Fibroblast of villous mesenchyme (primary cell): ENCODE data around the gene MPND. TPM values are rescaled to one million over a fixed set of nuclear protein-coding genes. Genes with fewer than 3 reads are reported as not detected.
A peak's percentile ranks its signal among the peaks of the same experiment; 100 is the strongest.

ENCODE experiments used
- DNase-seq: peaks from one replicate; pipeline ENCODE4 v3.0.0-alpha.2; 2010; ENCODE audit warnings: low read depth
- H3K4me3 ChIP-seq: 2 replicates; pipeline ENCODE4 v1.5.1; 2011; ENCODE audit warnings: low read depth, mild to moderate bottlenecking, low read length
- total RNA-seq: library from RNA; depleted of rRNA; stranded (reverse); fragments of >200 nt; gene quantifications from 2 replicates; pipeline ENCODE4 v1.2.3, GENCODE V29; 2012
- TF ChIP-seq, protein P1 (sequence below): IDR thresholded peaks from 2 replicates; pipeline ENCODE4 v1.5.1; 2012; ENCODE audit warnings: low read depth, mild to moderate bottlenecking, low read length; ENCODE audit not compliant: insufficient read depth

Gene MPND
- total RNA-seq, 1 donor: 4.3 TPM

DNA sequence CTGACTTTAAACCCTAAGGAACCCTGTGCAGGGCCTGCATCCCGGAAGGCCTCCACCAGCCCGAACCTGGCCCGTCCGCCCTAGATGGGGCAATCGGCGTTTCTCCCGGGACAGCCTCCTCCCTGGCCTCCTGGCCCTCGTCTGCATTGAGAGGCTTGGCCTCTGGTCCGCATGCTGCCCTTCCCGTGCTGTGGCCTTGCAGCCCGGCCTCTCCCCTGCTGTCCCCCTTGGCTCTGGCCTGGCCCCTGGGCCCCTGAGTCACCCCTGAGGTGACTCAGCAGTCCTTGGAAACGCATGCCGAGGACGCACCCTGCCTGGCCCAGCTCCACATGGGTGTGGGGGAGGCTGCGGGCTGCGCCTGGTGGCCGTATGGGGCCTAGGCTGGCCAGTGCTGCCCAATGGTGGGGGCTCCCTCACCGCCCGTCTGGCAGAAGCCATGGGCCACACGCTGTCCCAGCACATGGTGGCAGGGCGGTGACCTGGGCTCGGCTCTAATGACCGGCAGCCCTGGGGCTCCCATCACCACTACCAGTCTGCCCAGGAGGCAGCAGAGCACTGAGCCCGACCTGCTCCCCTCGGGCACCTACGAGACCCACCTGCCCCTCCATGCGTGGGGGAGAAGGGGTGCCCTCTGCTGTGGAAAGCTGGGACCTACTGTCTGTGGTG is 31.3 kb downstream of the MPND start:
- no peak overlapping the region for H3K4me3 ChIP-seq
- peak; percentile 87 for DNase-seq
- TF ChIP-seq, protein P1, sequence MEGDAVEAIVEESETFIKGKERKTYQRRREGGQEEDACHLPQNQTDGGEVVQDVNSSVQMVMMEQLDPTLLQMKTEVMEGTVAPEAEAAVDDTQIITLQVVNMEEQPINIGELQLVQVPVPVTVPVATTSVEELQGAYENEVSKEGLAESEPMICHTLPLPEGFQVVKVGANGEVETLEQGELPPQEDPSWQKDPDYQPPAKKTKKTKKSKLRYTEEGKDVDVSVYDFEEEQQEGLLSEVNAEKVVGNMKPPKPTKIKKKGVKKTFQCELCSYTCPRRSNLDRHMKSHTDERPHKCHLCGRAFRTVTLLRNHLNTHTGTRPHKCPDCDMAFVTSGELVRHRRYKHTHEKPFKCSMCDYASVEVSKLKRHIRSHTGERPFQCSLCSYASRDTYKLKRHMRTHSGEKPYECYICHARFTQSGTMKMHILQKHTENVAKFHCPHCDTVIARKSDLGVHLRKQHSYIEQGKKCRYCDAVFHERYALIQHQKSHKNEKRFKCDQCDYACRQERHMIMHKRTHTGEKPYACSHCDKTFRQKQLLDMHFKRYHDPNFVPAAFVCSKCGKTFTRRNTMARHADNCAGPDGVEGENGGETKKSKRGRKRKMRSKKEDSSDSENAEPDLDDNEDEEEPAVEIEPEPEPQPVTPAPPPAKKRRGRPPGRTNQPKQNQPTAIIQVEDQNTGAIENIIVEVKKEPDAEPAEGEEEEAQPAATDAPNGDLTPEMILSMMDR: peak; percentile 22

DNA sequence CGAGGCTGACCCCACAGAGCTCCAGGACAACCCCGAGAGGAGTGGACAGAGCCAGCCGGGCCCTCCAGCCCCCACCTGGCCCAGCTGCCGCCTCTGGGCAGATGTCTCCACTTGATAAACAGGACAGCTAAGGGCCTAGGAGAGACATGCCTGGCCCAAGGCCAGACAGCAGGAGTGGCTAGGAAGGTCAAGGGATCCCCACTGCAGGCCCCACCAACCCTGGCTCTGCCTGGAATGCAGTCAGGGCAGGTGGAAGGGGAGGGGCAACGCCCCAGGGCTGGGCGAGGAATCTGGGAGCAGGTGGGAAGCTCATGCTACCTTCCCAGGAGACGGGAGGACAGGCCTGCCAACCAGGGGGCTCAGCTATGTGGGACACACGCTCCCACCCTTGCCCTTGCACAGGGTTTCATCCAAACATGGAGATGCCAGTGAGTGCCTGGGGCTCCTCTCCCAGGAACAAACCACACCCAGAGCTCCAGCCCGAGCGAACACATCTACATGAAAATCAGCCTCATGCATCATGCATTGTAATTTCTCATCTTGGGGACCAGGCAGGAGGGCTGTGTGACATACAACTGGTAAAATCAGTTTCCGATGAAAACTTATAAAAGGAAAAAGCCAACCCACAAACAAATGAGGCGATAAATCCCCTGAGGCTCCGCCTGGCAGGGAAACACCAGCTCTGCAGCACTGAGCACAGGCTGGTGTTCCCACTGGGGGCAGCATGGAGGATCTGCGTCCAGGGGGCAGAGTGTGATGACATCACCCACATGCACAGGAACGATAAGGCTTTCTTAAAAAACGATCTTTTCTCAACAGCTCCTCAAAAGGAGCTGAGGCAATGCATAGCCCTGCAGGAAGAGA is 32.0 kb downstream of the MPND start:
- no peak overlapping the region for H3K4me3 ChIP-seq
- DNase-seq: peak; percentile 87
- TF ChIP-seq, protein P1: peak; percentile 59

DNA sequence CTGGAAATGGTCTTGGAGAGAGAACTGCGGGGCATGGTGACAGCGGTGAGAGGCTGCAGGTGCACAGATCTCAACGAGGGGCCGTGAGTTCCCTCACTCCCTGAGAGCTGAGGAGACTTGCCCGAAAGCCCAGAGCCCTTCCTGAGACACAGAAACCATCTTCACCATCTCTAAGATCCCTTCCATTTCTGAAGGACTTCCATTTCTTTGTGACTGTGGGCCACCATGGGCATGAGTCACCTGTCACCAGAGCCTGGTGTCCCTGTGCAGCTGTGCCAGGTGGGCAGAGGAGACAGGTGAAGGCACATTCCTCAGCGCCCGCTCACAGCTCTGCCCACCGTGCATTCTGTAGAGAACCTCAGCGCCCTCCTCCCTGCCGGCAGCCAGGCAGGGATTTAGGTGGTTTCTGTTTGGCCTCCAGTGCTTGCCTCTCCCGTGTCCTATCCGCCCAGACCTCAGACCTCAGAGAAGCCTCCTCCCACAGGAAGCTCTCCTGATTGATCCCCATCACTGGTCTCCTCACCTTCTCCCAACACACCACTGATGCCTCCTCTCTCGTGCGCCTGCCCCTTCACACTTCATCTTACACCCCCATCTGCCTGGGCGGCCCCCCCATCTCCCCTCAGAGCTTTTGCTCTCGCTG is 32.8 kb downstream of the MPND start:
- no peak overlapping the region for H3K4me3 ChIP-seq
- DNase-seq: no peak
- TF ChIP-seq, protein P1: no peak

DNA sequence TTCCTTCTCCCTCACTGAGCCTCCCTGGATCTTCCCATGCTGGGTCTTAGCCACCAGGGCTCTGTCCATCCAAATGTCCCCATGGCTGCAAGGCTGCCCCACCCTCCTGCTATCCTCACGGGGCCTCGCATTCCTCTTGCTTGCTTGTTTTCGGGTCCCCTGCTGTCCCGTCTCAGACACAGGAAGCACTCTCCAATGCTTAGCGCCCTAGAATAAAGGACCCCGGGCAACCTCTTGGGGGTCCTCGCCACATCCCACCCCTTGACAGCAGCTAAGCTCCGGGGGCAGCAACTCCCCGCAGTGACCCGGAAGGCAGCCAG is 33.3 kb downstream of the MPND start:
- no peak overlapping the region for H3K4me3 ChIP-seq
- DNase-seq: no peak
- TF ChIP-seq, protein P1: no peak

DNA sequence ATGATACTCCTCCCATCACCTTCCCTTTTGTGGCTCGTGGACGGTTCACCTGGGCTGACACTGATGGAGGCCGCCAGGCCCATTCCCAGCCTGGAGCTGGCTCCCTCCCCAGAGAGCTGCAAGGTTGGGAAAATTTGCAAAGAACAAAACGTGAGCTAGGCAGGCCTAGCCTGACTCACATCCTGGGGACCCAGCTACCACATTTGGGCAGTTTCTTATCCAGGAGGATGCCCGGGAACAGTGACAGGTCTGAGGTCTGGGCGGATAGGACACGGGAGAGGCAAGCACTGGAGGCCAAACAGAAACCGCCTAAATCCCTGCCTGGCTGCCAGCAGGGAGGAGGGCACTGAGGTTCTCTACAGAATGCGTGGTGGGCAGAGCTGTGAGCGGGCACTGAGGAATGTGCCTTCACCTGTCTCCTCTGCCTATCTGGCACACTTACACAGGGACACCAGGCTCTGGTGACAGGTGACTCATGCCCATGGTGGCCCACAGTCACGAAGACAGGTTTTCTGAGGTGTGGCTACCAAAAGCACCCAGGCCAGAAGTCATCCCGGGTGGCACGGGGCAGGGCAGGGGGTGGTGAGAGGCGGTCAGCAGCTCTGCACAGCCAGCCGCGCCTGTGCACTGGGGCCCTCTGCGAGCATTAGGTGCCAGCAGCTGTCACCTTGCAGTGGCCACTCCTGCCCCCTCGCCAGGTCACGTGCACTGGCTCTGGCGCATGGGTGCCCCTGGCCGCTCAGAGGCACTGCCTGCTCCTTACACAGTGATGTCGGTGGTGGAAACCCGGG is 33.8 kb downstream of the MPND start:
- no peak for DNase-seq
- H3K4me3 ChIP-seq: no peak overlapping the region
- TF ChIP-seq, protein P1: no peak

DNA sequence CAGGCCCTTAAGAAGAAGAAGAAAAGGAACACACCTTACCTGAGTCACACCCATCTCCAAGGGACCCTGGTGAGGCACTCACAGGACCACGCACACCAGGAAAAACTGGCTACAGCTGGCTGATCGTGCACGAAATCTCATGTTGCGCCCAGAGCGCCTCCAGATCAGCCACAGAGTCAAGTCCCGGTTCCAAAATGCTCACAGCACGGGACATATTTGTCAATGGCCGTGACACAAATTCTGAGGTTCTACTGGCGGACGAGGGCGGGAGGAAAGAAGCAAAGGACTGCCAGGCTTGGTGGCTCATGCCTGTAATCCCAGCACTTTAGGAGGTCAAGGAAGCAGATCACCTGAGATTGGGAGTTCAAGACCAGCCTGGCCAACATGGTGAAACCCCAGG is 35.5 kb downstream of the MPND start:
- TF ChIP-seq, protein P1: no peak
- H3K4me3 ChIP-seq: no peak overlapping the region
- no peak for DNase-seq
